HG03442 (cell line): Measurements from ENCODE around the gene SLC25A47.

Experiments used
- ATAC-seq: cut with Tn5 transposase; IDR thresholded peaks from one replicate; pipeline ENCODE4 v1.9.1; 2021; ENCODE audit warnings: mild to moderate bottlenecking, moderate library complexity; ENCODE audit not compliant: unreplicated experiment

The SLC25A47 gene

GRCh38 chr14:100374270-100374669 is 51.1 kb downstream of the SLC25A47 start:
- ATAC-seq = no peak

GRCh38 chr14:100374876-100375265 is 51.7 kb downstream of the SLC25A47 start:
- ATAC-seq = no peak

GRCh38 chr14:100375266-100375962 is 52.3 kb downstream of the SLC25A47 start:
- ATAC-seq = peak; percentile 48

- ATAC-seq = peak; percentile 72
These were observed 53.0 kb downstream of the SLC25A47 start, which contains the start of gene WDR25 for GRCh38 chr14:100375963-100376735. WDR25 (plus strand) TSS chr14:100376485.

GRCh38 chr14:100376751-100377171 is 53.6 kb downstream of the SLC25A47 start:
- no peak for ATAC-seq
